Stomach (tissue), 9 donors: Measurements from ENCODE around the gene WWC1. TPM values are rescaled to one million over a fixed set of nuclear protein-coding genes. Genes with fewer than 3 reads are reported as not detected.
"Not testable (repeated sequence)": the region's sequence is repeated elsewhere in the genome, so short reads cannot be mapped to it uniquely, and the experiment has no call there.

Experiments
- DNase-seq, 2 donors: peaks; one replicate each; pipeline versions ENCODE4 v3.0.0 to v3.0.0-alpha.2; 2013 to 2019
- H3K27ac ChIP-seq, 5 donors: fragments of 200-600 bp in 4 of 5; sonication (generic) in 4 of 5; one replicate each; pipeline ENCODE4 v1.5.1; 2013 to 2019; ENCODE audit warnings: mild to moderate bottlenecking in 1 of 5, moderate library complexity in 1 of 5
- H3K27me3 ChIP-seq, 3 donors: fragments of 200-600 bp; sonication (generic); one replicate each; pipeline ENCODE4 v1.5.1; 2017 to 2019; ENCODE audit warnings: mixed run types in 1 of 3
- H3K36me3 ChIP-seq, 4 donors: fragments of 200-600 bp; sonication (generic); 1 replicate in 3 of 4; 2 replicates in 1 of 4; pipeline ENCODE4 v1.5.1; 2016 to 2019
- H3K4me1 ChIP-seq, 4 donors: fragments of 200-600 bp; sonication (generic); one replicate each; pipeline ENCODE4 v1.5.1; 2016 to 2019
- H3K4me3 ChIP-seq, 4 donors: fragments of 200-600 bp; sonication (generic) in 3 of 4; one replicate each; pipeline ENCODE4 v1.5.1; 2016 to 2019; ENCODE audit warnings: mild to moderate bottlenecking in 1 of 4
- H3K9me3 ChIP-seq, 4 donors: fragments of 200-600 bp; sonication (generic); one replicate each; pipeline ENCODE4 v1.5.1; 2016 to 2019
- EP300 ChIP-seq: sonication (generic); formaldehyde crosslinking; IDR thresholded peaks from one replicate; pipeline ENCODE4 v1.6.1; 2017; ENCODE audit warnings: antibody characterized with exemption
- POLR2A ChIP-seq, 4 donors: fragments of 450-650 bp; IDR thresholded peaks; one replicate each; pipeline ENCODE4 v1.6.1; 2016; ENCODE audit warnings: antibody characterized with exemption in 4 of 4, control low read depth in 2 of 4, mild to moderate bottlenecking in 1 of 4, moderate library complexity in 1 of 4
- POLR2AphosphoS5 ChIP-seq, 3 donors: sonication (generic); formaldehyde crosslinking; IDR thresholded peaks; one replicate each; pipeline ENCODE4 v1.6.1; 2016; ENCODE audit warnings: antibody characterized with exemption in 3 of 3
- WGBS, 5 donors: extraction: QIAGEN DNeasy Blood & Tissue Kit in 3 of 5; methylation state at CpG; one replicate each; pipeline versions ENCODE4 v1.1.5 to v1.1.7; 2013 to 2018; 5-methylcytosine and 5-hydroxymethylcytosine counted together
- intact Hi-C: fragments of 100-400 bp; cut with DNase I; formaldehyde crosslinking; loops from one replicate; pipeline ENCODE4 v1.15.1; 2023; ENCODE audit warnings: low total_unique reads
- polyA plus RNA-seq, 3 donors: library from polyadenylated mRNA; stranded (reverse); fragments of 200-250 nt; gene quantifications; one replicate each; pipeline ENCODE4 v1.2.3, GENCODE V29; 2013
- total RNA-seq, 5 donors: library from RNA; depleted of rRNA; stranded (reverse); fragments of >200 nt; gene quantifications; one replicate each; pipeline versions ENCODE4 v1.1.0 to v1.2.3, GENCODE V29; 2014 to 2016
- TF ChIP-seq, protein P1 (sequence below), 7 experiments: fragments of 450-650 bp in 4 of 7; fragments of 200-600 bp in 3 of 7; sonication (generic) in 3 of 7; IDR thresholded peaks; one replicate each; pipeline ENCODE4 v1.5.1; 2016 to 2019; ENCODE audit warnings: antibody characterized with exemption in 7 of 7, control low read depth in 2 of 7, mild to moderate bottlenecking in 1 of 7
- donor health status: healthy with polysubstance abuse.
- donor health status: Bipolar disorder and iron deficiency.
- donor health status: healthy.

WWC1 gene
- total and polyA plus RNA-seq, 8 donors = 11.3 to 82.6 (median 33.4) TPM

DNA sequence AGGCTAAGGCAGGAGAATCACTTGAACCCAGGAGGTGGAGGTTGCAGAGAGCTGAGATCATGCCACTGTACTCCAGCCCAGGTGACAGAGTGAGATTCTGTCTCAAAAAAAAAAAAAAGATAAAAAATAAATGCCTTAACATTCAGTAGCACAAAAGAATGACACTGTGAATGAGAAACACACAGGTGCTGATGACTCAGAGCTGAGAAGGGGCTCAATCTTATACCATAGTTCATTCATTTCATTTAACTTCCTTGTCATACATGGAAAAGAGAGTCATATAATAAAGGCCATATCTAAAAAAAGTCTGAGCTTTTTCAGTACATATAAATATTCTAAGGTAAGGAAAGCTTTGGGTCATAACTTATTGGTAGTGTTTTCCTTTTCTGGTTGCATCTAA is 40.6 kb downstream of the WWC1 start:
- no peak overlapping the region for H3K4me3 ChIP-seq
- no peaks in the 10 kb centered on the region for H3K36me3 ChIP-seq
- DNase-seq = peak in 1 of 2 donors; percentile 31
- H3K27ac ChIP-seq = peak overlapping the region in 2 of 5 donors; percentile 1 to 4
- intact Hi-C loops = no loop called here
- no peaks in the 10 kb centered on the region for H3K9me3 ChIP-seq
- peaks cover 8 to 60% (median 30%) of the 10 kb centered on the region in 4 donors for H3K4me1 ChIP-seq
- no peak for TF ChIP-seq POLR2AphosphoS5 (IDR thresholded peaks at IDR 0.05)
- no peaks in the 10 kb centered on the region for H3K27me3 ChIP-seq

DNA sequence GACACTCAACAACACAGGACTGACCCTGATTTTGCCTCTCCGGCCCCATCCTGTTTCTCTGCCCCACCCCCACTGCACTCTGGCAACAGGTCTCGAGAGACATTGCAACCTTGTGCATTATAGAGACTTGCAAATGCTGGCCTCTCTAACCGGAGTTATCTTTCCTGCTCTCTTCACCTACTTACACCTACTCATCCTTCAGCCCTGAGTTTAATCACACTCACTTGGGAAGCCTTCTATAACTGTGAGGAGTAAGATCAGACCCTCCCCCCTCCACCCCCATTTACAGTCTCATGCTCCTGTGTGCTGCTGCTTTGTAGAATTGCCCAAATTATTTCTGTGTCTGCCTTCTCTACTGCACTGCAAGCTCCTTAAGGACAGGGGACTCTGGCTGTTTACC is 42.8 kb downstream of the WWC1 start:
- TF ChIP-seq POLR2AphosphoS5 (IDR thresholded peaks at IDR 0.05) (no peak), POLR2A (IDR thresholded peaks at IDR 0.05) (no peak), EP300 (no peak)
- TF ChIP-seq, protein P1, sequence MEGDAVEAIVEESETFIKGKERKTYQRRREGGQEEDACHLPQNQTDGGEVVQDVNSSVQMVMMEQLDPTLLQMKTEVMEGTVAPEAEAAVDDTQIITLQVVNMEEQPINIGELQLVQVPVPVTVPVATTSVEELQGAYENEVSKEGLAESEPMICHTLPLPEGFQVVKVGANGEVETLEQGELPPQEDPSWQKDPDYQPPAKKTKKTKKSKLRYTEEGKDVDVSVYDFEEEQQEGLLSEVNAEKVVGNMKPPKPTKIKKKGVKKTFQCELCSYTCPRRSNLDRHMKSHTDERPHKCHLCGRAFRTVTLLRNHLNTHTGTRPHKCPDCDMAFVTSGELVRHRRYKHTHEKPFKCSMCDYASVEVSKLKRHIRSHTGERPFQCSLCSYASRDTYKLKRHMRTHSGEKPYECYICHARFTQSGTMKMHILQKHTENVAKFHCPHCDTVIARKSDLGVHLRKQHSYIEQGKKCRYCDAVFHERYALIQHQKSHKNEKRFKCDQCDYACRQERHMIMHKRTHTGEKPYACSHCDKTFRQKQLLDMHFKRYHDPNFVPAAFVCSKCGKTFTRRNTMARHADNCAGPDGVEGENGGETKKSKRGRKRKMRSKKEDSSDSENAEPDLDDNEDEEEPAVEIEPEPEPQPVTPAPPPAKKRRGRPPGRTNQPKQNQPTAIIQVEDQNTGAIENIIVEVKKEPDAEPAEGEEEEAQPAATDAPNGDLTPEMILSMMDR (IDR thresholded peaks at IDR 0.05) = no peak
- H3K36me3 ChIP-seq = no peaks in the 10 kb centered on the region
- no peak for DNase-seq
- no peaks in the 10 kb centered on the region for H3K27me3 ChIP-seq
- H3K4me3 ChIP-seq = no peak overlapping the region
- intact Hi-C loops = no loop called here
- 44 to 66% (median 58%) methylated on average over 3 of the region's 3 CpGs for WGBS, 5 donors
- peak overlapping the region in 2 of 5 donors; percentile 4 to 8 for H3K27ac ChIP-seq
- H3K4me1 ChIP-seq = peaks cover 8 to 40% (median 17%) of the 10 kb centered on the region in 4 donors
- no peaks in the 10 kb centered on the region for H3K9me3 ChIP-seq

DNA sequence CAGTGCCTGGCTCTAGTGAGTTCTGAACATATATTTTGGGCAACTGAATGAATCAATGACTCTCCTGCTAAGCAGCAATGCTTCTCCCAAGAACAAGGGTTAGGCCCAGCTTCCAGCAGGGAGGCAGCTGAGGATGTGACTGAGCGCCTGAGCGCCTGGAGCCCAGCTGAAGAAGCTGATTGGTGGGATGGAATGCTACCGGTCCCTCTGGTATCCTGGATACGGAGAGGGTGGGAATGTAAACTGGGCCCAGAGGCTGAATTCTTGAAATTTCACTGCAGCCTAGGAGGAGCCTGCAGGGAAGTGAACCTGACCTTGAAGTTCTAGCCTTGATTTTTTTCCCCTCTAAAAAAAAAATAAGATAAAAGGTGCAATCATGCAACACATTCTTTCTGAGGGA is 43.2 kb downstream of the WWC1 start:
- intact Hi-C loops = no loop called here
- DNase-seq = peak in 1 of 2 donors; percentile 65
- Histone ChIP-seq H3K4me1 (peaks cover 5 to 36% (median 13%) of the 10 kb centered on the region in 4 donors), H3K27me3 (no peaks in the 10 kb centered on the region), H3K36me3 (no peaks in the 10 kb centered on the region), H3K4me3 (no peak overlapping the region), H3K9me3 (no peaks in the 10 kb centered on the region), H3K27ac (peak overlapping the region in 2 of 5 donors; percentile 4 to 8)
- no peak for TF ChIP-seq POLR2AphosphoS5 (IDR thresholded peaks at IDR 0.05)
- TF ChIP-seq POLR2A (IDR thresholded peaks at IDR 0.05) = no peak
- WGBS, 5 donors = 38 to 50% (median 47%) methylated on average over 3 to 4 of the region's 4 CpGs

DNA sequence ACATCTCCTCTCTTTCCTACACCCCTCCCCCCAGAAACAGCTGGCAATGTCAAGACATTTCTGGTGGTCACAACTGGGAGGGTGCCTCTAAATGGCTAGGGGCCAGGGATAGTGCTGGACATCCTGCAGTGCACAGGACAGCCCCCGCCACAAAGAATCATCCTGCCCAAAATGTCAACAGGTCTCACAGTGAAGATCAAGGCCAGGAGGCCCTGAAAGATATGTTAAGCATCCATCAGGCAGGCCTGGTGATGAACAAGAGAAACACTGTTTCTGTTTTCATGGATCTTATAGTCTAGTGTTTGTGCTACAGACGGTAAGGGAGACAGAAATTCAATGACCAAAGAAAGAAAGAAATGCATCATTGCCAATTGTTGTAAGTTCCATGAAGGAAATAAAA is 45.9 kb downstream of the WWC1 start:
- Histone ChIP-seq H3K27ac (no peak overlapping the region), H3K9me3 (no peaks in the 10 kb centered on the region), H3K4me3 (no peak overlapping the region), H3K36me3 (no peaks in the 10 kb centered on the region), H3K4me1 (peaks cover 0 to 19% (median 7%) of the 10 kb centered on the region in 4 donors), H3K27me3 (no peaks in the 10 kb centered on the region)
- 74 to 88% (median 82%) methylated on average over 2 of the region's 2 CpGs for WGBS, 5 donors
- intact Hi-C loops = no loop called here
- DNase-seq = no peak
- no peak for TF ChIP-seq POLR2AphosphoS5 (IDR thresholded peaks at IDR 0.05)
- TF ChIP-seq EP300 = no peak
- no peak for TF ChIP-seq POLR2A (IDR thresholded peaks at IDR 0.05)
- TF ChIP-seq, protein P1 (IDR thresholded peaks at IDR 0.05) = no peak

DNA sequence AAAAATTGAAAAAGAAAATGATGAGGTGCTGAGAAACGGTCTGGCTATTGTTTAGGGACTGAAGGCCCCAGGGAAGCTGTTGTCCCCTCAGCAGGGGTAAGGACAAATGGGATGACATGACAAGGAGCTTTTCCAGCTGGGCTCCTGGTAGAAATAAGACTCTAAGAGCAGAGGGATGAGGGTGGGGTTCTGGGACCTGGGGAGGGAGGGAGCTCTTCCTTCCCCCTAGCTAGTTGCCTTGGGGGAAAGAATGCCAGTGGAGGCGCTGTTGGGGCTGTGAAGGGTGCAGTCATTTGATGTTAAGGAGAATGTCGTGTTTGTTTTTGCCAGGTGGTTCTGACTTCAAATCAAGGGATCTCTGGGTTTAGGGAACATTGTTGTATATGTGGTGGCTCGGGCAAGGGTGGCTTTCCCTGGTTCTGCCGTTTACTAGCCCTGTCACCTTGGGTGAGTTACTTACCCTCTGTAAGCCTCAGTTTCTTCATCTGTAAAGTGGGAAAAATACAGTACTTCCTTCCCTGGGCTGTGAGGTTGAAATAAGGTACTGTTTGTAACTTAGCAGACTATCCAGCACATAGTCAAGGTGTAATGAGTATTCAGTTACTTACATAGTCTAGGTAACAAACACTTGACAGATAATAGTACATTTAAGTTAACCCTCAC is 47.8 kb downstream of the WWC1 start:
- no peaks in the 10 kb centered on the region for H3K27me3 ChIP-seq
- peaks cover 3 to 25% (median 8%) of the 10 kb centered on the region in 4 donors for H3K4me1 ChIP-seq
- TF ChIP-seq EP300 = no peak
- TF ChIP-seq, protein P1 (IDR thresholded peaks at IDR 0.05) = no peak
- TF ChIP-seq POLR2AphosphoS5 (IDR thresholded peaks at IDR 0.05) = no peak
- no peak for TF ChIP-seq POLR2A (IDR thresholded peaks at IDR 0.05)
- intact Hi-C loops = no loop called here
- DNase-seq = no peak
- H3K9me3 ChIP-seq = no peaks in the 10 kb centered on the region
- H3K4me3 ChIP-seq = no peak overlapping the region
- WGBS, 5 donors = 46 to 56% (median 53%) methylated on average over 5 of the region's 5 CpGs
- no peak overlapping the region for H3K27ac ChIP-seq
- H3K36me3 ChIP-seq = no peaks in the 10 kb centered on the region

DNA sequence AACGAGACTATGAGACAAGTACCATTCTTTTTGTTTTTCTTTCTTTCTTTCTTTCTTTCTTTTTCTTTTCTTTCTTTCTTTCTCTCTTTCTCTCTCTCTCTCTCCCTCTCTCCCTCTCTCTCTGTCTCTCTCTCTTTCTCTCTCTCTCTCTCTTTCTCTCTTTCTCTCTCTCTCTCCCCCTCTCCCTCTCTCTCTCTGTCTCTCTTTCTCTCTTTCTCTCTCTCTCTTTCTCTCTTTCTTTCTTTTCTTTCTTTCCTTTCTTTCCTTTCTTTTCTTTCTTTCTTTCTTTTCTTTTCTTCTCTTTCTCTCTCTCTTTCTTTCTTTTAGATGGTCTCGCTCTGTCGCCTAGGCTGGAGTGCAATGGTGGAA is 48.3 kb downstream of the WWC1 start:
- DNase-seq, H3K4me3 ChIP-seq, H3K36me3 ChIP-seq, intact Hi-C loops, H3K27ac ChIP-seq, H3K27me3 ChIP-seq, H3K9me3 ChIP-seq: not testable (repeated sequence)
- 80 to 90% (median 85%) methylated on average over 3 of the region's 3 CpGs for WGBS, 5 donors
- peaks cover 5 to 25% (median 7%) of the 10 kb centered on the region in 4 donors for H3K4me1 ChIP-seq
